GM18868 (cell line): ENCODE results near the gene TUBA4A.

Experiments used
- ATAC-seq: cut with Tn5 transposase; IDR thresholded peaks from one replicate; pipeline ENCODE4 v1.9.1; 2021; ENCODE audit warnings: mild to moderate bottlenecking, moderate library complexity; ENCODE audit not compliant: unreplicated experiment

TUBA4A gene

GRCh38 chr2:219253753-219254589, at the start of gene TUBA4A:
Gene TUBA4A, minus strand, starts transcription at chr2:219253918. Its CDS starts 60 bp downstream, at chr2:219253858.
- ATAC-seq: peak; percentile 73

- no peak for ATAC-seq
Measured at GRCh38 chr2:219302412-219302968, 48.8 kb upstream of the TUBA4A start.

GRCh38 chr2:219300022-219300421, 46.3 kb upstream of the TUBA4A start:
- ATAC-seq: no peak

GRCh38 chr2:219299372-219299760, 45.6 kb upstream of the TUBA4A start:
- ATAC-seq: no peak

GRCh38 chr2:219298759-219299371, 45.1 kb upstream of the TUBA4A start:
- ATAC-seq: peak; percentile 50

GRCh38 chr2:219297766-219298456, 44.2 kb upstream of the TUBA4A start:
- ATAC-seq: no peak

GRCh38 chr2:219296631-219297391, 43.1 kb upstream of the TUBA4A start:
- ATAC-seq: no peak

GRCh38 chr2:219296142-219296541, 42.4 kb upstream of the TUBA4A start:
- ATAC-seq: no peak

- ATAC-seq: peak; percentile 89
Measured at GRCh38 chr2:219294356-219295351, 40.9 kb upstream of the TUBA4A start.

- no peak for ATAC-seq
Measured at GRCh38 chr2:219293736-219294231, 40.1 kb upstream of the TUBA4A start.

GRCh38 chr2:219292616-219293015, 38.9 kb upstream of the TUBA4A start:
- no peak for ATAC-seq

GRCh38 chr2:219291910-219292490, 38.3 kb upstream of the TUBA4A start:
- ATAC-seq: no peak

GRCh38 chr2:219291394-219291793, 37.7 kb upstream of the TUBA4A start:
- ATAC-seq: no peak

- no peak for ATAC-seq
Measured at GRCh38 chr2:219290381-219291171, 36.9 kb upstream of the TUBA4A start.

GRCh38 chr2:219289537-219290361, 36.0 kb upstream of the TUBA4A start:
- no peak for ATAC-seq

GRCh38 chr2:219289195-219289536, 35.4 kb upstream of the TUBA4A start:
- ATAC-seq: no peak

- no peak for ATAC-seq
Measured at GRCh38 chr2:219287580-219288265, 34.0 kb upstream of the TUBA4A start.
